Cardiac fibroblast (primary cell): ENCODE data around the gene MYO16.
A peak's percentile ranks its signal among the peaks of the same experiment; 100 is the strongest.

Experiments
- DNase-seq, 2 donors: peaks; one replicate each; pipeline versions ENCODE4 v3.0.0 to v3.0.0-alpha.2; 2010; ENCODE audit warnings: low read depth in 2 of 2
- H3K4me3 ChIP-seq, 2 donors: replicated peaks in 1 of 2; 1 replicate in 1 of 2; 2 replicates in 1 of 2; pipeline ENCODE4 v1.5.1; 2011; ENCODE audit warnings: low read depth in 2 of 2, low read length in 2 of 2, mild to moderate bottlenecking in 2 of 2, moderate library complexity in 1 of 2
- TF ChIP-seq, protein P1 (sequence below): IDR thresholded peaks from one replicate; pipeline ENCODE4 v1.5.1; 2011; ENCODE audit warnings: low read depth, mild to moderate bottlenecking, low read length, inconsistent platforms

The MYO16 gene

DNA sequence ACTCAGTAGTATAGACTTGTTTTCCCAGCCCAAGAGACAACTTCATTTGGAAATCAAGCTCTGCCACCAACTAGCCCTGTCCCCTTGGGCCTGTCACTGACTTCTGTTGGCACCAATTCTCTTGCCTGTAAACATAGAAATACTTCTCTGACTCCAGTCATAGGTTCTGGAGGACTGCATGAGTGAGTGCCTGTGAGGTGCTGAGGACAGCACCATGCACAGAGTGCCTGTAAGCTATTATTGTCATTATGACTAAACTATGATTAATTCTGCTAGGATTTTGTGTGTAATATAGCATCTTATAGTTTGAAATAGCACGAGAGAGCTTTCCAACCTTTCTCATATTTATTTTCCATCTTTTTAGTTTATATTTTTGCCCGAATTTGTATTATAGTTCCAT is 247.9 kb downstream of the MYO16 start:
- peak; percentile 1 to 43 for DNase-seq
- TF ChIP-seq, protein P1, sequence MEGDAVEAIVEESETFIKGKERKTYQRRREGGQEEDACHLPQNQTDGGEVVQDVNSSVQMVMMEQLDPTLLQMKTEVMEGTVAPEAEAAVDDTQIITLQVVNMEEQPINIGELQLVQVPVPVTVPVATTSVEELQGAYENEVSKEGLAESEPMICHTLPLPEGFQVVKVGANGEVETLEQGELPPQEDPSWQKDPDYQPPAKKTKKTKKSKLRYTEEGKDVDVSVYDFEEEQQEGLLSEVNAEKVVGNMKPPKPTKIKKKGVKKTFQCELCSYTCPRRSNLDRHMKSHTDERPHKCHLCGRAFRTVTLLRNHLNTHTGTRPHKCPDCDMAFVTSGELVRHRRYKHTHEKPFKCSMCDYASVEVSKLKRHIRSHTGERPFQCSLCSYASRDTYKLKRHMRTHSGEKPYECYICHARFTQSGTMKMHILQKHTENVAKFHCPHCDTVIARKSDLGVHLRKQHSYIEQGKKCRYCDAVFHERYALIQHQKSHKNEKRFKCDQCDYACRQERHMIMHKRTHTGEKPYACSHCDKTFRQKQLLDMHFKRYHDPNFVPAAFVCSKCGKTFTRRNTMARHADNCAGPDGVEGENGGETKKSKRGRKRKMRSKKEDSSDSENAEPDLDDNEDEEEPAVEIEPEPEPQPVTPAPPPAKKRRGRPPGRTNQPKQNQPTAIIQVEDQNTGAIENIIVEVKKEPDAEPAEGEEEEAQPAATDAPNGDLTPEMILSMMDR, result no peak

DNA sequence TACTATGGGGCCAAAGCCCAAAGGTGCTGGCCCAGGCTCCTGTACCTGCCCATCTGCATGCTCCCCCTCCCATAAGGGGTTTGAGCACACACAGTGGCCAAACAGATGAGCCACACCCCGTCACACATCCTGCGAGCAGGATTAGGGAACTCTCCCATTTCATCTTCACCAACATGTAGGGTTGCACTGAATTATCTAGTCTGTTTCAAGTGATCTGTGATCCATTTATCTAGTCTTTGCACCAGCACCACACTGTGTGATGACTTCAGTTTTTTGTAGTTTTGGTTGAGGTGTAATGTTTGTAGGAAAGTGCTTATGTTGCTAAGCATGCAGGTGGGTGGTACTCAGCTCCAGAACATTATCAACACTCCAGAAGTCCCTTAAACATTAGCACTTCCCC is 249.3 kb downstream of the MYO16 start:
- no peak for DNase-seq
- TF ChIP-seq, protein P1, result no peak
- no peak overlapping the region for H3K4me3 ChIP-seq

More for the DNA sequence above, 247.9 kb downstream of the MYO16 start:
- H3K4me3 ChIP-seq, result no peak overlapping the region

DNA sequence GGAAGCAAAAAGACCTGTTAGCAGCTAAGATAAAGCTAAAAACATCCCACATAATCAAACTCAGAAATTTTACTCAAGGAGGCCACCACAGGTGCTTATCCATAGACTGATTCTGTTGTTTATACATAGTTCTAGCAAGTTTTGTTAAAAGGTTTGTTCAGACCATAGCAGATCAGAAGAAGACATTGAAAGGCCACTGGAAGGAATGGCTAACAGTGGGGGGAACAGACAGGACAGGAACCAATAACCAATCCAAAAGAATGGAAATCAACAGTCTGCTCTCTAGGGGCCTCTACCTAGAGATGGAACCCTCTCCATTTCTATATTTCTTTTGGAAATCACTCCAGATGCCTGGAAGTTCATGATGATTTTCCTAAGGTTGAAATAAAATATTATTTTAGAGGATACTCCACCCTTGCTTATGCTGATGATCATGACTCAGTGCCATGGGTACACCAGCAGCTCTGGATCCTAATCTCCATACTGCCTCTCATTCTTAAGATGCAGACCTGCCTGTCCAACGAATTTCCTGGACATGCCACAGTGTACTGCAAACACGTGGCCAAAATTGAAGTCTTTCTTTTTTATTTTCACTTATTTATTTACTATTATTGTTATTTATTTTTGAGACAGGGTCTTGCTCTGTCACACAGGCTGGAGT is 260.0 kb downstream of the MYO16 start:
- no peak for DNase-seq
- no peak overlapping the region for H3K4me3 ChIP-seq
- TF ChIP-seq, protein P1, result no peak

DNA sequence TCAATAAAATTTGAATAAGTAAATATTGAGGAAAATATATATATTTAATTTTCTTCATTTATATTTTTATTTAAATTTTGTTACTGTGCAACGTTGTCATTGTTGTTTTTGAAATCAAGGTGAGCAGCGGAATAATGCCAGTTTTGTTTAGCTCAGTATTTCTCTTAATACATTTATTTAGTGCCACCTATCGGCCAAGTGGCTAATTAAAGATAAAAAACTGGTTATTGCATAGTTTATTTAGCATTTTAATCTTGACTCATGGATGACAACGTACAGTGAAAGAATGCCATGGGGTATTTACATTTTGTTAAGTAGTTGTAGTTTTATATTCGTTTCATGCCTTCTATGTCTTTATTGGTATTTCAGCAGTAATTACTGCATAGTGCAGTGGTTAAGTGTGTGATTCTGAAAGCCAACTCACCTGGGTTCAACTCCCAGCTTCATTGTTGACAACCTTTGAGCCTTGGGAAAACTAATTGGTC is 265.9 kb downstream of the MYO16 start:
- TF ChIP-seq, protein P1, result peak; percentile 38
- no peak overlapping the region for H3K4me3 ChIP-seq
- peak; percentile 52 to 77 for DNase-seq

DNA sequence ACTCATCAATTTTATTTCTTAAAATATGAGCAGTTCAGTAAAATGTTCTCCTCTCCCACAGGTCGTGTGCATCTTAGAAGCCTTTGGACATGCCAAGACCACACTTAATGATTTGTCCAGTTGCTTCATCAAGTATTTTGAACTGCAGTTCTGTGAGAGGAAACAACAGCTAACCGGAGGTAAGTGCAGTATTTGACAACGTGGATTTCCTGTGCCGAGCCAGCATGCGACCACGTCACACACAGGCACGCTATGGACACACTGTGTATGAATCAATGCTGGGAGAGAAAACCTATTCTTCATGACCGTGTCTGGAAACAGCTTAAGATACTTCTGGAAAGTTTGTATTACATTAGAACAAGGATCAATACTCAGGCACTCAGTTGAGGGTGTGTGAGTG is 268.5 kb downstream of the MYO16 start:
- peak in 1 of 2 donors; percentile 42 for DNase-seq
- no peak overlapping the region for H3K4me3 ChIP-seq

DNA sequence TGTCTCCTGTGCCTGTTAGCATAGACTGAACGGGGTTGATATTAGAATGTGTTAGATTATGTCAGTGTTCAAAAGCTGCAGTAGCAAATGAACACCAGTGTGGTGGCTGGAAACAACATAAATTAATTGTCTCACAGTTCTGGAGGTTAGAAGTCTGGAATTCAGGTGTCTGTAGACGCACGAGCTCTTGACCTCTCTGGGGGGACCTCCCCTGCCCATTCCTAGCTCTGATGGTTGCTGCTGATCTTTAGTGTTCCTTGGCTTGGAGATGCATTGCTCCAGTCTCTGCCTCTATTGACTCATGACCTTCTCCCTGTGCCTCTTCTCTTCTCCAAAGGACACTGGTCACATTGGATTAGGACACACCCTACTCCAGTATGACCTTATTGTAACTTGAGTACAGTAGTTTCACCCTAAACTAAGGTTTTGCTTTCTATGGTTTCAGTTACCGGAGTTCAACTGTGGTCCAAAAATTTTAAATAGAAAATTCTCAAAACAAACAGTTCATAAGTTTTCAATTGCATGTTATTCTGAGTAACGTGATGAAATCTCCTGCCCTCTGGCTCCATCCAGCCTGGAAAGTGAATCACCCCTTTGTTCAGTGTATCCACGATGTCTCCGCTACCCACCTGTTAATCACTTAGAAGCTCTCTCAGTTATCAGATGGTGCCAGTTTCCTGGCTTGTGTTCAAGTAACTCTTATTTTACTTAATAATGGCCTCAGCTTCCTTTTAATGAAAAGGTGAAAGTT is 273.2 kb downstream of the MYO16 start:
- TF ChIP-seq, protein P1, result no peak
- no peak overlapping the region for H3K4me3 ChIP-seq
- DNase-seq, result peak in 1 of 2 donors; percentile 11

More for the DNA sequence above, 268.5 kb downstream of the MYO16 start:
- TF ChIP-seq, protein P1, result no peak
